SU-DHL-6 (cell line): ENCODE results near the gene ITGB1.

Experiments
- H2AFZ ChIP-seq: fragments of 200-600 bp; sonication (generic); 2 replicates; pipeline ENCODE4 v1.6.1; 2014; ENCODE audit warnings: low read depth, mild to moderate bottlenecking, moderate library complexity, mixed read lengths, antibody characterized with exemption, low read length; ENCODE audit not compliant: severe bottlenecking
- H3F3A ChIP-seq: fragments of 200-600 bp; shearing (Covaris generic); 2 replicates; pipeline ENCODE4 v1.6.0; 2016; ENCODE audit warnings: antibody characterized with exemption, mild to moderate bottlenecking; ENCODE audit not compliant: insufficient read depth
- H3K27ac ChIP-seq: fragments of 200-600 bp; sonication (generic); 2 replicates; pipeline ENCODE4 v1.5.1; 2016; ENCODE audit warnings: low read depth, mild to moderate bottlenecking, low read length, moderate library complexity, mixed read lengths
- H3K27me3 ChIP-seq: fragments of 200-600 bp; sonication (generic), shearing (Covaris generic); 2 replicates; pipeline ENCODE4 v1.6.0; 2014; ENCODE audit warnings: mild to moderate bottlenecking, low read length
- H3K36me3 ChIP-seq: fragments of 200-600 bp; sonication (generic); 2 replicates; pipeline ENCODE4 v1.6.1; 2014; ENCODE audit warnings: mild to moderate bottlenecking, low read length, mixed read lengths
- H3K4me2 ChIP-seq: fragments of 300-600, 200-600 bp; shearing (Covaris generic), sonication (generic); 2 replicates; pipeline ENCODE4 v1.6.0; 2014; ENCODE audit warnings: low read length, low read depth, mild to moderate bottlenecking; ENCODE audit not compliant: poor library complexity, severe bottlenecking
- H3K4me3 ChIP-seq: fragments of 200-600 bp; sonication (generic); 2 replicates; pipeline ENCODE4 v1.5.1; 2014; ENCODE audit warnings: antibody characterized with exemption, low read length, mild to moderate bottlenecking, mixed read lengths; ENCODE audit not compliant: insufficient read depth, poor library complexity, severe bottlenecking
- H3K79me2 ChIP-seq: fragments of 200-600 bp; sonication (generic); 2 replicates; pipeline ENCODE4 v1.6.1; 2014; ENCODE audit warnings: mild to moderate bottlenecking, low read length, moderate library complexity; ENCODE audit not compliant: insufficient read depth
- H3K9ac ChIP-seq: fragments of 200-600 bp; sonication (generic); 2 replicates; pipeline ENCODE4 v1.7.0; 2014; ENCODE audit warnings: mild to moderate bottlenecking, low read length
- H3K9me2 ChIP-seq: fragments of 200-600 bp; sonication (generic); replicated peaks from 2 replicates; pipeline ENCODE4 v1.6.1; 2014; ENCODE audit warnings: low read length; ENCODE audit not compliant: insufficient read depth
- H3K9me3 ChIP-seq: fragments of 200-600 bp; sonication (generic); 2 replicates; pipeline ENCODE4 v1.6.1; 2014; ENCODE audit warnings: low read length, mixed read lengths; ENCODE audit not compliant: insufficient read depth
- H4K20me1 ChIP-seq: fragments of 200-600 bp; sonication (generic); 2 replicates; pipeline ENCODE4 v1.6.1; 2014; ENCODE audit warnings: low read depth, mild to moderate bottlenecking, antibody characterized with exemption, low read length, moderate library complexity, mixed read lengths
- EZH2phosphoT487 ChIP-seq: fragments of 200-600 bp; sonication (generic), shearing (Covaris generic); conservative IDR thresholded peaks from 2 replicates; pipeline ENCODE4 v1.6.1; 2018; ENCODE audit warnings: mild to moderate bottlenecking, antibody characterized with exemption, low read length, moderate library complexity, mixed read lengths
- TF ChIP-seq, protein P1 (sequence below): fragments of 200-600 bp; sonication (generic); IDR thresholded peaks from one replicate; pipeline ENCODE4 v1.5.1; 2017; ENCODE audit warnings: antibody characterized with exemption, mild to moderate bottlenecking, low read length, moderate library complexity; ENCODE audit not compliant: insufficient read depth, poor library complexity, severe bottlenecking

Gene ITGB1

DNA sequence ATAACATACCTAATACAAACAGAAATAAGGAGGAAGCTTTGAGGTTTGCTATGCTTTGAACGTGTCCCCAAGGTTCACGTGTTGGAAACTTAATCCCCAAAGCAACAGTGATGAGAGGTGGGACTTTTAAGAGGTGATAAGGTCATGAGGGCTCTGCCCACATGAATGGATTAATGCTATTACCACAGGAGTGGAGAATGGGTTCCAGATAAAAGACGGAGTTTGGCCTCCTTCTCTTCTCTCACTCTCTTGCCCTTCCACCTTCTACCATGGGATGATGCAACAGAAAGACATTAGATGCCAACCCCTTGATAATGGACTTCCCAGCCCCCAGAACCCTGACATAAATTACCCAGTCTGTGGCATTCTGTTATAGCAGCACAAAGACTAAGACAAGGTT, 9.6 kb downstream of the ITGB1 start:
- H3K9me3 ChIP-seq: no peaks in the 10 kb centered on the region
- no peaks in the 10 kb centered on the region for H3K27me3 ChIP-seq
- no peak overlapping the region for H2AFZ ChIP-seq
- H3K9ac ChIP-seq: no peak overlapping the region
- no peak overlapping the region for H3K4me3 ChIP-seq
- TF ChIP-seq, protein P1, sequence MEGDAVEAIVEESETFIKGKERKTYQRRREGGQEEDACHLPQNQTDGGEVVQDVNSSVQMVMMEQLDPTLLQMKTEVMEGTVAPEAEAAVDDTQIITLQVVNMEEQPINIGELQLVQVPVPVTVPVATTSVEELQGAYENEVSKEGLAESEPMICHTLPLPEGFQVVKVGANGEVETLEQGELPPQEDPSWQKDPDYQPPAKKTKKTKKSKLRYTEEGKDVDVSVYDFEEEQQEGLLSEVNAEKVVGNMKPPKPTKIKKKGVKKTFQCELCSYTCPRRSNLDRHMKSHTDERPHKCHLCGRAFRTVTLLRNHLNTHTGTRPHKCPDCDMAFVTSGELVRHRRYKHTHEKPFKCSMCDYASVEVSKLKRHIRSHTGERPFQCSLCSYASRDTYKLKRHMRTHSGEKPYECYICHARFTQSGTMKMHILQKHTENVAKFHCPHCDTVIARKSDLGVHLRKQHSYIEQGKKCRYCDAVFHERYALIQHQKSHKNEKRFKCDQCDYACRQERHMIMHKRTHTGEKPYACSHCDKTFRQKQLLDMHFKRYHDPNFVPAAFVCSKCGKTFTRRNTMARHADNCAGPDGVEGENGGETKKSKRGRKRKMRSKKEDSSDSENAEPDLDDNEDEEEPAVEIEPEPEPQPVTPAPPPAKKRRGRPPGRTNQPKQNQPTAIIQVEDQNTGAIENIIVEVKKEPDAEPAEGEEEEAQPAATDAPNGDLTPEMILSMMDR: no peak
- TF ChIP-seq EZH2phosphoT487: no peak
- no peak overlapping the region for H3K4me2 ChIP-seq
- 0 out of 2 replicates have a peak, but pooled peaks cover 12% of the 10 kb centered on the region for H4K20me1 ChIP-seq
- no peaks in the 10 kb centered on the region for H3F3A ChIP-seq
- no peaks in the 10 kb centered on the region for H3K36me3 ChIP-seq
- no peak overlapping the region for H3K27ac ChIP-seq
- no peaks in the 10 kb centered on the region for H3K9me2 ChIP-seq
- no peaks in the 10 kb centered on the region for H3K79me2 ChIP-seq

DNA sequence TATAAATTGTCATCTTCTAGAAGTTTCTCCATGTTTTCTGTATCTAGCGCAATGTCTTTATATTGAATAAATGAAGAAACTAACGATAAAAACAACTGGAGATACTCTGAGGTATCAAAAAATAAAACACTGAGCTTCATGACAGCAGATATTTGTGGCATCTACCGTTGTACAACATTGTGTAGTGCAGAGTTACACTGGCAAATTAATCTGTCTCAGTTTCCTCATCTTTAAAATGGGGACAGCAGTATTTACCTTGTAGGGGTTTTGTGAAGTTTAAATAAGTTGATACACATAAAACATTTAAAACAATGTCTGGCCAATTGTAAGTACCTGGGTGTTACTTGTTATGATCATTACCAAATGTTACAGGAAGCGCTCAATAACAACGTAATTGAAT, 10.4 kb downstream of the ITGB1 start:
- Histone ChIP-seq H3K27me3 (no peaks in the 10 kb centered on the region), H3K4me3 (no peak overlapping the region), H3K9ac (no peak overlapping the region), H3K36me3 (no peaks in the 10 kb centered on the region), H2AFZ (no peak overlapping the region), H3K79me2 (no peaks in the 10 kb centered on the region), H3K27ac (no peak overlapping the region), H3K9me2 (no peaks in the 10 kb centered on the region), H4K20me1 (0 out of 2 replicates have a peak, but pooled peaks cover 12% of the 10 kb centered on the region), H3K4me2 (no peak overlapping the region), H3K9me3 (no peaks in the 10 kb centered on the region), H3F3A (no peaks in the 10 kb centered on the region)
- TF ChIP-seq EZH2phosphoT487: no peak
- TF ChIP-seq, protein P1: no peak

DNA sequence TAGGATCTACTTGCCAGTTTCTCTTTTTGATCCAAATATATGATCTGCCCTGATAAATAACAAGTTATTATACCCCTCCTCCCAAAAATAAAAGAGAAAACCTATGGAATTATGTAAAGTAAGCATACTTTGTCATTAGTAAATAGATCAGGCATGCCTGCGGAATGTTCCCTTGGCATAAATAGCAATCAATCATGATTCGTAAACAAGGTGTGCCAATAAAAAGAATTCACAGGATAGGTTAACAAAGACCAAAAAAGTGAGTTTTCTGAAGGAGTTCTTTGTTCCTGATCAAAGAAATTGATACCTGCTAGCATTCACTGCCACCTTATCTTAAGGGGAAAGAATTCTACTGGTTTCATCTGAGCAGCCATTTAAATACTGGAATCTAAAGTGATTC, 11.9 kb downstream of the ITGB1 start:
- Histone ChIP-seq H3K27ac (no peak overlapping the region), H3K36me3 (no peaks in the 10 kb centered on the region), H3K27me3 (no peaks in the 10 kb centered on the region), H3K4me3 (no peak overlapping the region), H3K79me2 (peaks cover 4% of the 10 kb centered on the region; the same call in 1 of the 2 replicates), H4K20me1 (0 out of 2 replicates have a peak, but pooled peaks cover 12% of the 10 kb centered on the region), H3F3A (no peaks in the 10 kb centered on the region), H2AFZ (no peak overlapping the region), H3K9me2 (no peaks in the 10 kb centered on the region), H3K9ac (no peak overlapping the region), H3K9me3 (no peaks in the 10 kb centered on the region), H3K4me2 (no peak overlapping the region)
- TF ChIP-seq, protein P1: no peak
- no peak for TF ChIP-seq EZH2phosphoT487
